Tibial artery (tissue), 4 donors: ENCODE measurements around the gene CDX2.
A peak's percentile ranks its signal among the peaks of the same experiment; 100 is the strongest.

ENCODE experiments used
- DNase-seq, 2 donors: peaks; one replicate each; pipeline ENCODE4 v3.0.0-alpha.2; 2019
- H3K27ac ChIP-seq, 2 donors: fragments of 200-600 bp; sonication (generic) in 1 of 2; 1 replicate in 1 of 2; 2 replicates in 1 of 2; pipeline ENCODE4 v1.5.1; 2018 to 2019; ENCODE audit warnings: mild to moderate bottlenecking in 1 of 2
- H3K27me3 ChIP-seq, 2 donors: fragments of 200-600 bp; sonication (generic) in 1 of 2; one replicate each; pipeline versions ENCODE4 v1.5.1 to v1.6.0; 2016 to 2019
- H3K36me3 ChIP-seq, 3 donors: fragments of 200-600 bp; sonication (generic) in 2 of 3; one replicate each; pipeline ENCODE4 v1.5.1; 2016 to 2019; ENCODE audit warnings: mild to moderate bottlenecking in 2 of 3
- H3K4me1 ChIP-seq, 4 donors: fragments of 200-600 bp; sonication (generic) in 2 of 4; 1 replicate in 3 of 4; 2 replicates in 1 of 4; pipeline ENCODE4 v1.5.1; 2016 to 2019
- H3K4me3 ChIP-seq, 2 donors: fragments of 200-600 bp; sonication (generic) in 1 of 2; 1 replicate in 1 of 2; 2 replicates in 1 of 2; pipeline ENCODE4 v1.5.1; 2018 to 2019; ENCODE audit warnings: mild to moderate bottlenecking in 2 of 2
- H3K9me3 ChIP-seq, 3 donors: fragments of 200-600 bp; sonication (generic) in 1 of 3; one replicate each; pipeline ENCODE4 v1.5.1; 2016 to 2019
- intact Hi-C: fragments of 100-400 bp; cut with DNase I; formaldehyde crosslinking; loops from one replicate; pipeline ENCODE4 v1.15.0; 2023; ENCODE audit warnings: low total_unique reads
- TF ChIP-seq, protein P1 (sequence below), 2 experiments: fragments of 200-600 bp in 1 of 2; fragments of 450-650 bp in 1 of 2; IDR thresholded peaks; one replicate each; pipeline ENCODE4 v1.5.1; 2017 to 2019; ENCODE audit warnings: antibody characterized with exemption in 2 of 2, mild to moderate bottlenecking in 1 of 2, moderate library complexity in 1 of 2

The CDX2 gene

DNA sequence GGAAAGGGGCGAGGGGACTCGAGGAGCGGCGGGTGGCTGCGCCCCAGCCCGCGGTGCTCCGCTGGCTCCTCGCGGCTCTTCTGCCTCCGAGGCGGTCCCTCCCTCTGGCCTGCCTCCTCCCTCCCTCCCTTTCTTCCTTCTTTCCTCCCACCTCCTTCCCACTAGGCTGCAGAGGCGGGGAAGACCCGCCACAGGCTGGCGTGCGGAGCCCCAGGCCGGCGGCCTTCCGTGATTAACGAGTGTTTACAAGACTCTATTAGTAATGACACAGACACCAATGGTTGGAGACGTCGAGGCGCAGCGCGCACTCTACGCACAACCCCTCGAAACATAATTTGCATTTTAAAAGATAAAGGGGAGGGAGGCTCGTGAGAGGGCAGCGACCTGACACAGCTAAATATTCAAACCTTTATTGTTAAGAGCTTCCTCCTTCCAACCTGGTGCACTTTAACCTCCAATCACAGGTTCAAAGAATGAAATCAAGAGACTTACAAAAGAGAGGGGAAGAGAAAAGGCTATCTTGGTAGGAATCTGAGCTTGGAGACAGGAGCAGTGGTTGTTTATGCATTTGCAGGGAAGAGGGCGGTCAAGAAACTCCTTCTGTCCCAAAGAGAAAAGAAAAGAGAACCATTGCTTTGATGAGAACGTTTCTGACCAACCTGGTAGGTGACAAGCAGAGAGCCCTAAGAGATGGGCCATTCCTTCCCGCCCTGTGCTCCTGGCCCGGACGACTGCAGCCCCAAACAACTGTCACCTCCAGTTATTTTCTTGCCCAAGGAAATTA lies at the start of gene CDX2:
Gene CDX2, minus strand, starts transcription at position 234 of the 784 bp plus-strand sequence. CDS start 309 bp downstream, outside the sequence.
- peaks cover 0 to 48% (median 25%) of the 10 kb centered on the region in 4 donors for H3K4me1 ChIP-seq
- no peak for DNase-seq
- no peaks in the 10 kb centered on the region for H3K9me3 ChIP-seq
- TF ChIP-seq, protein P1, sequence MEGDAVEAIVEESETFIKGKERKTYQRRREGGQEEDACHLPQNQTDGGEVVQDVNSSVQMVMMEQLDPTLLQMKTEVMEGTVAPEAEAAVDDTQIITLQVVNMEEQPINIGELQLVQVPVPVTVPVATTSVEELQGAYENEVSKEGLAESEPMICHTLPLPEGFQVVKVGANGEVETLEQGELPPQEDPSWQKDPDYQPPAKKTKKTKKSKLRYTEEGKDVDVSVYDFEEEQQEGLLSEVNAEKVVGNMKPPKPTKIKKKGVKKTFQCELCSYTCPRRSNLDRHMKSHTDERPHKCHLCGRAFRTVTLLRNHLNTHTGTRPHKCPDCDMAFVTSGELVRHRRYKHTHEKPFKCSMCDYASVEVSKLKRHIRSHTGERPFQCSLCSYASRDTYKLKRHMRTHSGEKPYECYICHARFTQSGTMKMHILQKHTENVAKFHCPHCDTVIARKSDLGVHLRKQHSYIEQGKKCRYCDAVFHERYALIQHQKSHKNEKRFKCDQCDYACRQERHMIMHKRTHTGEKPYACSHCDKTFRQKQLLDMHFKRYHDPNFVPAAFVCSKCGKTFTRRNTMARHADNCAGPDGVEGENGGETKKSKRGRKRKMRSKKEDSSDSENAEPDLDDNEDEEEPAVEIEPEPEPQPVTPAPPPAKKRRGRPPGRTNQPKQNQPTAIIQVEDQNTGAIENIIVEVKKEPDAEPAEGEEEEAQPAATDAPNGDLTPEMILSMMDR (IDR thresholded peaks at IDR 0.05): no peak
- peaks cover 0 to 100% of the 10 kb centered on the region in 2 donors for H3K27me3 ChIP-seq
- no peak within 1 kb of the TSS for H3K27ac ChIP-seq
- H3K4me3 ChIP-seq: peak within 1 kb of the TSS in 1 of 2 donors; percentile 1
- intact Hi-C loops: loop anchor here (5.0 kb wide), 1 partner anchor 137 kb away; no protein-coding TSS in a partner anchor
- H3K36me3 ChIP-seq: no peaks in the 10 kb centered on the region

GRCh38 chr13:28014301-28014700 lies 45.2 kb upstream of the CDX2 start:
- Histone ChIP-seq H3K4me1 (no peaks in the 10 kb centered on the region), H3K27me3 (peaks cover 0 to 12% of the 10 kb centered on the region in 2 donors), H3K9me3 (no peaks in the 10 kb centered on the region), H3K27ac (no peak overlapping the region), H3K4me3 (no peak overlapping the region), H3K36me3 (no peaks in the 10 kb centered on the region)
- TF ChIP-seq, protein P1 (IDR thresholded peaks at IDR 0.05): no peak
- intact Hi-C loops: no loop called here
- DNase-seq: peak in 1 of 2 donors; percentile 2

DNA sequence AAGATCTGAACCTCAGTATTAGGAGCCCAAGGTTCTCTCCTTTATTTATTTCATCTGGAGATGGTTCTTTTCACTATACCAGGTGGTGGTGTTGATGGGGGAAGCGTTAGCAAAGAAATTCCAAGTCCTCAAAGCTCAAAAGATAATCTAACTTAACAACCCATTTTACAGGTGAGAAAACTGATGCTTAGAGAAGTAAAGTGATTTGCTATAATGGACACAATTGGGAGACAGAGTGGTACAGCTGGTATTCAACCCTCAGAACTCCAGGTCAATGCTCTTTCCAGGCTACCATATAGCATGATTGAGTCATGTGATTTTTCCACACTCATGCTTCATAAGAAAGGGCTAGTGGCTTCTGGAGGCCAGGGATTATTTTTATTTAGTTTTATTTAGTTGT lies 44.4 kb upstream of the CDX2 start:
- Histone ChIP-seq H3K4me3 (no peak overlapping the region), H3K36me3 (no peaks in the 10 kb centered on the region), H3K4me1 (no peaks in the 10 kb centered on the region), H3K27me3 (peaks cover 0 to 12% of the 10 kb centered on the region in 2 donors), H3K9me3 (no peaks in the 10 kb centered on the region), H3K27ac (no peak overlapping the region)
- TF ChIP-seq, protein P1 (IDR thresholded peaks at IDR 0.05): no peak
- intact Hi-C loops: no loop called here
- DNase-seq: no peak

DNA sequence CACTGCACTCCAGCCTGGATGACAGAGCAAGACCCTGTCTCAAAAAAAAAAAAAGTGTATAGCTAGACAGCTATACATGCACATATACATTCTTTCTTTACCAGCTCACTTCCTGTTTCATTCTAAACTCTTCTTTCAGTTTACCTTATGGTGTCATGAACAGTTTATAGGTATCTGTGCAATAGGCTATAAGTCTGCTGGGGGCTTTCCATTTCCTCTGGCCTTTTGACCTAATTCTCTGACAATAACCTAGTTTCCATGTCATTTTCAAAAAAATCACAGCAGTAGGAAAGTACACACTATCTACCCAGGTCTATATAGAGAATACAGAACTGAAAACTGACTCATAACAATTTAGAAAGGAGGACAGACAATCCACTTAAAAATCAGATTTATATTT lies 43.8 kb upstream of the CDX2 start:
- no peaks in the 10 kb centered on the region for H3K9me3 ChIP-seq
- intact Hi-C loops: no loop called here
- no peaks in the 10 kb centered on the region for H3K36me3 ChIP-seq
- TF ChIP-seq, protein P1 (IDR thresholded peaks at IDR 0.05): no peak
- H3K27ac ChIP-seq: no peak overlapping the region
- DNase-seq: no peak
- peaks cover 0 to 12% of the 10 kb centered on the region in 2 donors for H3K27me3 ChIP-seq
- no peaks in the 10 kb centered on the region for H3K4me1 ChIP-seq
- no peak overlapping the region for H3K4me3 ChIP-seq

DNA sequence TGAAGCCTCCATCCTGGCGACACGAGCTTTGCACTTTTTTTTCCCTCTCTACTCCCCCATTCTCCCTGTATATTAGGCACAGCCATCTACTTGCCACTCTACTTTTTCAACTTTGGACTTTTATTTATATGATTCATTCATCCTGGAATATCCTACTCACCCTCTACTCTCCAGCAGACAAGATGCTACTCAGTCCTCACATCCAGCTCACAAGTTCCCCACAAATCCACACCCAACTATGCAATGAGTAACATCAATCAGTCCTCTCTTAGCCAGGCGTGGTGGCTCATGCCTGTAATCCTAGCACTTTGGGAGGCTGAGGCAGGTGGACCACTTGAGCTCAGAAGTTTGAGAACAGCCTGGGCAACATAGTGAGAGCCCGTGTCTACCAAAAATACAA lies 43.3 kb upstream of the CDX2 start:
- intact Hi-C loops: no loop called here

More for the DNA sequence above, 43.3 kb upstream of the CDX2 start:
- H3K9me3 ChIP-seq: no peaks in the 10 kb centered on the region
- DNase-seq: no peak
- no peaks in the 10 kb centered on the region for H3K36me3 ChIP-seq
- H3K27ac ChIP-seq: no peak overlapping the region
- no peak overlapping the region for H3K4me3 ChIP-seq
- H3K27me3 ChIP-seq: peaks cover 0 to 12% of the 10 kb centered on the region in 2 donors
- no peaks in the 10 kb centered on the region for H3K4me1 ChIP-seq
- TF ChIP-seq, protein P1 (IDR thresholded peaks at IDR 0.05): no peak
